ENCODE results near the gene SACM1L.

The SACM1L gene

GRCh38 chr3:45771166-45771775, 82.1 kb downstream of the SACM1L start:
- TF ChIP-seq CTCF (conservative IDR thresholded peaks at IDR 0.05; ENCODE audit: low read depth, low read length): no peak
- DNase-seq (ENCODE audit: low read depth): no peak
- H3K4me3 ChIP-seq (ENCODE audit: low read depth, low read length): no peak overlapping the region

- no peak overlapping the region for H3K4me3 ChIP-seq (ENCODE audit: low read depth, low read length)
- no peak for TF ChIP-seq CTCF (conservative IDR thresholded peaks at IDR 0.05; ENCODE audit: low read depth, low read length)
- DNase-seq (ENCODE audit: low read depth): no peak
Measured at GRCh38 chr3:45771831-45772230, 82.6 kb downstream of the SACM1L start.

- no peak for DNase-seq (ENCODE audit: low read depth)
- no peak overlapping the region for H3K4me3 ChIP-seq (ENCODE audit: low read depth, low read length)
- TF ChIP-seq CTCF (conservative IDR thresholded peaks at IDR 0.05; ENCODE audit: low read depth, low read length): no peak
Measured at GRCh38 chr3:45772341-45773035, 83.3 kb downstream of the SACM1L start.

- TF ChIP-seq CTCF (conservative IDR thresholded peaks at IDR 0.05; ENCODE audit: low read depth, low read length): no peak
Measured at GRCh38 chr3:45773072-45773471, 83.9 kb downstream of the SACM1L start.

GRCh38 chr3:45773714-45774449, 84.7 kb downstream of the SACM1L start:
- TF ChIP-seq CTCF (conservative IDR thresholded peaks at IDR 0.05; ENCODE audit: low read depth, low read length): no peak
- DNase-seq (ENCODE audit: low read depth): no peak
- H3K4me3 ChIP-seq (ENCODE audit: low read depth, low read length): no peak overlapping the region

More at GRCh38 chr3:45773072-45773471, 83.9 kb downstream of the SACM1L start:
- no peak for DNase-seq (ENCODE audit: low read depth)
- no peak overlapping the region for H3K4me3 ChIP-seq (ENCODE audit: low read depth, low read length)

- no peak overlapping the region for H3K4me3 ChIP-seq (ENCODE audit: low read depth, low read length)
- no peak for TF ChIP-seq CTCF (conservative IDR thresholded peaks at IDR 0.05; ENCODE audit: low read depth, low read length)
- DNase-seq (ENCODE audit: low read depth): no peak
Measured at GRCh38 chr3:45774581-45775521, 85.7 kb downstream of the SACM1L start.

Data from choroid plexus epithelial cell (primary cell).